IMR-90 (cell line): ENCODE measurements around the gene ZNF283. TPM values are rescaled to one million over a fixed set of nuclear protein-coding genes. Genes with fewer than 3 reads are reported as not detected.
A peak's percentile ranks its signal among the peaks of the same experiment; 100 is the strongest.

Experiments used
- ATAC-seq: fragments of 200-7000 bp; cut with Tn5 transposase; 2 replicates; pipeline ENCODE4 v1.9.1; 2020; ENCODE audit warnings: low read depth, mild to moderate bottlenecking, moderate library complexity
- BruUV-seq: library from RNA; stranded (reverse); fragments of 400-500 nt; replicated peaks from 2 replicates; lab custom pipeline; 2021; lab: Mats Ljungman, UMichigan
- CTCF ChIA-PET: fragments of 300-600 bp; formaldehyde crosslinking; extraction: SDS; loops from one replicate; lab custom pipeline; 2021; ENCODE audit warnings: antibody characterized with exemption; lab: Yijun Ruan, JAX
- POLR2A ChIA-PET: fragments of 300-600 bp; sonication (Branson Sonifier 250); formaldehyde crosslinking; loops from one replicate; lab custom pipeline; 2022; ENCODE audit warnings: antibody characterized with exemption; ENCODE audit not compliant: unreplicated experiment; lab: Charles Lee
- DNase-seq: peaks from one replicate; pipeline ENCODE4 v3.0.0; 2013
- H2AFZ ChIP-seq: replicated peaks from 2 replicates; pipeline ENCODE3; 2013; ENCODE audit warnings: low read length, mild to moderate bottlenecking; ENCODE audit not compliant: poor library complexity
- H2AK5ac ChIP-seq: 2 replicates; pipeline ENCODE4 v1.6.1; 2013; ENCODE audit warnings: low read depth, low read length, inconsistent platforms
- H2AK9ac ChIP-seq: replicated peaks from 2 replicates; pipeline ENCODE3; 2013; ENCODE audit warnings: mild to moderate bottlenecking, low read depth, low read length, moderate library complexity; ENCODE audit not compliant: poor library complexity
- H2BK120ac ChIP-seq: 2 replicates; pipeline ENCODE4 v1.6.1; 2013; ENCODE audit warnings: low read depth, low read length, inconsistent platforms
- H2BK15ac ChIP-seq: 3 replicates; pipeline ENCODE4 v1.6.1; 2013; ENCODE audit warnings: low read depth, low read length, inconsistent platforms
- H2BK20ac ChIP-seq: 2 replicates; pipeline ENCODE4 v1.6.1; 2013; ENCODE audit warnings: low read depth, mild to moderate bottlenecking, inconsistent platforms, low read length, moderate library complexity
- H2BK5ac ChIP-seq: 2 replicates; pipeline ENCODE4 v1.6.1; 2013; ENCODE audit warnings: mild to moderate bottlenecking, low read depth, low read length, inconsistent platforms; ENCODE audit not compliant: poor library complexity, severe bottlenecking
- H3K14ac ChIP-seq: replicated peaks from 2 replicates; pipeline ENCODE4 v1.6.1; 2013; ENCODE audit warnings: low read depth, low read length, inconsistent platforms
- H3K18ac ChIP-seq: 2 replicates; pipeline ENCODE4 v1.6.1; 2013; ENCODE audit warnings: low read depth, low read length, control low read depth
- H3K23ac ChIP-seq: 2 replicates; pipeline ENCODE4 v1.6.1; 2013; ENCODE audit warnings: low read depth, low read length, inconsistent platforms
- H3K27ac ChIP-seq: 2 replicates; pipeline ENCODE4 v1.5.1; 2013; ENCODE audit warnings: mild to moderate bottlenecking, control low read depth, low read length; ENCODE audit not compliant: insufficient read depth
- H3K27me3 ChIP-seq: 2 replicates; pipeline ENCODE4 v1.6.1; 2013; ENCODE audit warnings: low read length; ENCODE audit not compliant: control insufficient read depth, insufficient read depth
- H3K36me3 ChIP-seq: 2 replicates; pipeline ENCODE4 v1.6.1; 2013; ENCODE audit warnings: low read length, mixed read lengths; ENCODE audit not compliant: control insufficient read depth, insufficient read depth
- H3K4ac ChIP-seq: 2 replicates; pipeline ENCODE4 v1.6.1; 2013; ENCODE audit warnings: low read depth, low read length, inconsistent platforms
- H3K4me1 ChIP-seq: 2 replicates; pipeline ENCODE4 v1.6.1; 2013; ENCODE audit warnings: low read length, mixed read lengths; ENCODE audit not compliant: control insufficient read depth, insufficient read depth
- H3K4me2 ChIP-seq: 2 replicates; pipeline ENCODE4 v1.6.1; 2013; ENCODE audit warnings: low read depth, mild to moderate bottlenecking, control low read depth, low read length, moderate library complexity
- H3K4me3 ChIP-seq: 2 replicates; pipeline ENCODE4 v1.5.1; 2013; ENCODE audit warnings: low read depth, mild to moderate bottlenecking, control low read depth, low read length, moderate library complexity; ENCODE audit not compliant: insufficient read depth
- H3K56ac ChIP-seq: 2 replicates; pipeline ENCODE4 v1.6.1; 2013; ENCODE audit warnings: low read length, inconsistent platforms; ENCODE audit not compliant: insufficient read depth; ENCODE audit errors: extremely low read depth
- H3K79me1 ChIP-seq, 2 experiments: 2 replicates each; pipeline ENCODE4 v1.6.1; 2013; ENCODE audit warnings: low read length in 2 of 2, inconsistent platforms in 1 of 2, low read depth in 1 of 2
- H3K9ac ChIP-seq: 2 replicates; pipeline ENCODE4 v1.6.1; 2013; ENCODE audit warnings: low read depth, low read length, control low read depth
- H3K9me1 ChIP-seq: 2 replicates; pipeline ENCODE4 v1.6.1; 2013; ENCODE audit warnings: low read length, inconsistent platforms; ENCODE audit not compliant: insufficient read depth
- H3K9me3 ChIP-seq: 2 replicates; pipeline ENCODE4 v1.6.1; 2013; ENCODE audit warnings: low read length; ENCODE audit not compliant: control insufficient read depth, insufficient read depth
- H4K20me1 ChIP-seq: 2 replicates; pipeline ENCODE4 v1.6.1; 2013; ENCODE audit warnings: low read length, inconsistent platforms; ENCODE audit not compliant: insufficient read depth
- H4K5ac ChIP-seq: 2 replicates; pipeline ENCODE4 v1.6.1; 2013; ENCODE audit warnings: mild to moderate bottlenecking, low read depth, low read length, control low read depth
- H4K8ac ChIP-seq, 2 experiments: 2 replicates each; pipeline ENCODE4 v1.6.1; 2013; ENCODE audit warnings: low read depth in 2 of 2, low read length in 2 of 2, control low read depth in 1 of 2, inconsistent platforms in 1 of 2
- H4K91ac ChIP-seq: 2 replicates; pipeline ENCODE4 v1.6.1; 2013; ENCODE audit warnings: low read depth, low read length, inconsistent platforms; ENCODE audit not compliant: insufficient read depth
- BHLHE40 ChIP-seq: fragments of 150-350 bp; IDR thresholded peaks from 2 replicates; pipeline ENCODE4 v1.6.1; 2016; ENCODE audit warnings: mild to moderate bottlenecking, low read depth, low read length
- CEBPB ChIP-seq: IDR thresholded peaks from 2 replicates; pipeline ENCODE4 v1.6.1; 2012; ENCODE audit warnings: low read depth, low read length, improper control_type of control experiment
- CHD1 ChIP-seq: IDR thresholded peaks from 2 replicates; pipeline ENCODE4 v1.6.1; 2012; ENCODE audit warnings: low read depth, low read length, improper control_type of control experiment
- MAFK ChIP-seq: IDR thresholded peaks from 2 replicates; pipeline ENCODE4 v1.6.1; 2012; ENCODE audit warnings: low read depth, low read length, improper control_type of control experiment
- MXI1 ChIP-seq: IDR thresholded peaks from 2 replicates; pipeline ENCODE4 v1.6.1; 2012; ENCODE audit warnings: low read depth, mild to moderate bottlenecking, low read length, moderate library complexity, borderline replicate concordance
- NFE2L2 ChIP-seq: fragments of 150-350 bp; IDR thresholded peaks from 2 replicates; pipeline ENCODE4 v1.6.1; 2016; ENCODE audit warnings: low read depth, mild to moderate bottlenecking, low read length
- POLR2A ChIP-seq: IDR thresholded peaks from 2 replicates; pipeline ENCODE4 v1.6.1; 2012; ENCODE audit warnings: mild to moderate bottlenecking, low read depth, low read length
- RAD21 ChIP-seq: IDR thresholded peaks from 2 replicates; pipeline ENCODE4 v1.6.1; 2012; ENCODE audit warnings: low read length, improper control_type of control experiment
- RCOR1 ChIP-seq: IDR thresholded peaks from 2 replicates; pipeline ENCODE4 v1.6.1; 2012; ENCODE audit warnings: mild to moderate bottlenecking, low read length, improper control_type of control experiment; ENCODE audit not compliant: insufficient replicate concordance
- RFX5 ChIP-seq: IDR thresholded peaks from 2 replicates; pipeline ENCODE4 v1.8.0; 2012; ENCODE audit warnings: low read depth, mild to moderate bottlenecking, low read length, moderate library complexity
- SMC3 ChIP-seq: fragments of 150-350 bp; IDR thresholded peaks from 2 replicates; pipeline ENCODE4 v1.6.1; 2016; ENCODE audit warnings: low read depth, mild to moderate bottlenecking, antibody characterized with exemption, low read length, moderate library complexity
- WGBS, 2 experiments: methylation state at CpG; one replicate each; pipeline versions ENCODE4 v1.1.5 to v1.1.7; 2013; ENCODE audit warnings: missing lambda C conversion rate in 2 of 2; ENCODE audit not compliant: insufficient read length in 1 of 2; ENCODE audit errors: extremely low coverage in 2 of 2; 5-methylcytosine and 5-hydroxymethylcytosine counted together
- dilution Hi-C: fragments of 300-500 bp; cut with HindIII; formaldehyde crosslinking; loops from one replicate; pipeline ENCODE4 v1.14.3; 2018; ENCODE audit warnings: low sequenced_read_pairs; ENCODE audit not compliant: unreplicated experiment
- in situ Hi-C: fragments of 300-500 bp; cut with MboI; formaldehyde crosslinking; loops from 3 replicates; pipeline ENCODE4 v1.14.3; 2019; ENCODE audit warnings: low sequenced_read_pairs, inconsistent platforms, mixed read lengths
- intact Hi-C: fragments of 100-400 bp; cut with micrococcal nuclease; formaldehyde crosslinking; loops from 2 replicates; pipeline ENCODE4 v1.10.0; 2022
- polyA plus RNA-seq, 3 experiments: library from polyadenylated mRNA; depleted of rRNA; stranded (reverse); fragments of >200 nt; gene quantifications; 2 replicates each; pipeline ENCODE4 v1.2.3, GENCODE V29; 2012; ENCODE audit warnings: low replicate concordance in 1 of 3
- total RNA-seq: library from RNA; depleted of rRNA; stranded (reverse); fragments of >200 nt; gene quantifications from 2 replicates; pipeline ENCODE4 v1.2.3, GENCODE V29; 2012
- TF ChIP-seq, protein P1 (sequence below): fragments of 150-350 bp; IDR thresholded peaks from 2 replicates; pipeline ENCODE4 v1.6.1; 2016; ENCODE audit warnings: low read depth, mild to moderate bottlenecking, low read length, moderate library complexity, borderline replicate concordance
- TF ChIP-seq, protein P2 (sequence below): conservative IDR thresholded peaks from 2 replicates; pipeline ENCODE4 v1.5.1; 2012; ENCODE audit warnings: mild to moderate bottlenecking, low read depth, low read length, improper control_type of control experiment

The ZNF283 gene
- total and polyA plus RNA-seq, 2 of the 4 experiments (the other 2 are of a cell fraction): 2.1 to 5.0 TPM

GRCh38 chr19:43784981-43785808, 41.9 kb upstream of the ZNF283 start:
- intact Hi-C loops: loop anchor here (1.0 kb wide), 3 partner anchors 40 to 188 kb away; no protein-coding TSS in a partner anchor
- dilution Hi-C loops: no loop called here
- Histone ChIP-seq H3K27me3 (no peaks in the 10 kb centered on the region), H4K8ac (peak overlapping the region; percentile 30 to 78; a peak in 3 of 4 replicates), H4K91ac (peak overlapping the region; percentile 49; the same call in 1 of the 2 replicates), H2BK5ac (no peak overlapping the region), H3K4me3 (no peak overlapping the region), H4K5ac (peak overlapping the region; percentile 65), H3K14ac (0 out of 2 replicates have a peak overlapping the region, but pooled peaks have one; percentile 17), H3K9me1 (peaks cover 8% of the 10 kb centered on the region), H3K23ac (no peak overlapping the region), H3K56ac (no peak overlapping the region), H3K4ac (peak overlapping the region; percentile 72), H2AK9ac (peak overlapping the region; percentile 66), H2BK120ac (peak overlapping the region; percentile 59), H3K36me3 (no peaks in the 10 kb centered on the region), H3K9ac (0 out of 2 replicates have a peak overlapping the region, but pooled peaks have one; percentile 22), H3K79me1 (no peaks in the 10 kb centered on the region), H3K27ac (peak overlapping the region; percentile 5), H3K18ac (peak overlapping the region; percentile 42), H3K9me3 (no peaks in the 10 kb centered on the region), H3K4me1 (peaks cover 12% of the 10 kb centered on the region), H2BK15ac (peak overlapping the region; percentile 64; the same call in 1 of the 3 replicates), H2AK5ac (peak overlapping the region; percentile 77), H3K4me2 (peak overlapping the region; percentile 56), H2AFZ (peak overlapping the region; percentile 88), H2BK20ac (peak overlapping the region; percentile 22), H4K20me1 (no peaks in the 10 kb centered on the region)
- in situ Hi-C loops: loop anchor here (5.0 kb wide), 1 partner anchor 38 kb away; no protein-coding TSS in a partner anchor
- POLR2A ChIA-PET: interaction anchor here (0.5 kb wide), 1 partner anchor 32 kb away, joined by 3 read pairs; no protein-coding TSS in a partner anchor
- BruUV-seq: no TSS peak
- WGBS, 2 experiments: no CpG with 5 or more reads among the region's 10 CpGs
- TF ChIP-seq CEBPB: no peak
- TF ChIP-seq MAFK: no peak
- no peak for TF ChIP-seq BHLHE40
- TF ChIP-seq SMC3: peak; percentile 96
- TF ChIP-seq, protein P1, sequence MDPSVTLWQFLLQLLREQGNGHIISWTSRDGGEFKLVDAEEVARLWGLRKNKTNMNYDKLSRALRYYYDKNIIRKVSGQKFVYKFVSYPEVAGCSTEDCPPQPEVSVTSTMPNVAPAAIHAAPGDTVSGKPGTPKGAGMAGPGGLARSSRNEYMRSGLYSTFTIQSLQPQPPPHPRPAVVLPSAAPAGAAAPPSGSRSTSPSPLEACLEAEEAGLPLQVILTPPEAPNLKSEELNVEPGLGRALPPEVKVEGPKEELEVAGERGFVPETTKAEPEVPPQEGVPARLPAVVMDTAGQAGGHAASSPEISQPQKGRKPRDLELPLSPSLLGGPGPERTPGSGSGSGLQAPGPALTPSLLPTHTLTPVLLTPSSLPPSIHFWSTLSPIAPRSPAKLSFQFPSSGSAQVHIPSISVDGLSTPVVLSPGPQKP: no peak
- peak; percentile 100 for TF ChIP-seq RAD21
- TF ChIP-seq, protein P2, sequence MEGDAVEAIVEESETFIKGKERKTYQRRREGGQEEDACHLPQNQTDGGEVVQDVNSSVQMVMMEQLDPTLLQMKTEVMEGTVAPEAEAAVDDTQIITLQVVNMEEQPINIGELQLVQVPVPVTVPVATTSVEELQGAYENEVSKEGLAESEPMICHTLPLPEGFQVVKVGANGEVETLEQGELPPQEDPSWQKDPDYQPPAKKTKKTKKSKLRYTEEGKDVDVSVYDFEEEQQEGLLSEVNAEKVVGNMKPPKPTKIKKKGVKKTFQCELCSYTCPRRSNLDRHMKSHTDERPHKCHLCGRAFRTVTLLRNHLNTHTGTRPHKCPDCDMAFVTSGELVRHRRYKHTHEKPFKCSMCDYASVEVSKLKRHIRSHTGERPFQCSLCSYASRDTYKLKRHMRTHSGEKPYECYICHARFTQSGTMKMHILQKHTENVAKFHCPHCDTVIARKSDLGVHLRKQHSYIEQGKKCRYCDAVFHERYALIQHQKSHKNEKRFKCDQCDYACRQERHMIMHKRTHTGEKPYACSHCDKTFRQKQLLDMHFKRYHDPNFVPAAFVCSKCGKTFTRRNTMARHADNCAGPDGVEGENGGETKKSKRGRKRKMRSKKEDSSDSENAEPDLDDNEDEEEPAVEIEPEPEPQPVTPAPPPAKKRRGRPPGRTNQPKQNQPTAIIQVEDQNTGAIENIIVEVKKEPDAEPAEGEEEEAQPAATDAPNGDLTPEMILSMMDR: peak; percentile 99
- no peak for TF ChIP-seq RCOR1
- TF ChIP-seq NFE2L2: no peak
- TF ChIP-seq CHD1: no peak
- TF ChIP-seq POLR2A: peak; percentile 51; the same call in 1 of the 2 replicates
- no peak for TF ChIP-seq RFX5
- TF ChIP-seq MXI1: no peak
- ATAC-seq (peak; percentile 84), DNase-seq (peak; percentile 67)
- CTCF ChIA-PET: interaction anchor here (0.6 to 1.8 kb wide), 5 partner anchors 11 to 40 kb away, joined by 3 to 7 read pairs (median 3); no protein-coding TSS in a partner anchor
